HCT116 (cell line): ENCODE results near the gene KCNK16.

Source experiments
- CBX3 ChIP-seq: IDR thresholded peaks from 2 replicates; pipeline ENCODE4 v1.6.1; 2012; ENCODE audit warnings: low read depth
- CEBPB ChIP-seq: IDR thresholded peaks from 2 replicates; pipeline ENCODE4 v1.6.1; 2012; ENCODE audit warnings: low read depth
- EGR1 ChIP-seq: IDR thresholded peaks from 2 replicates; pipeline ENCODE4 v1.6.1; 2012; ENCODE audit warnings: low read depth
- EZH2 ChIP-seq: fragments of 200-600 bp; sonication (generic); IDR thresholded peaks from 2 replicates; pipeline ENCODE4 v1.6.1; 2017; ENCODE audit warnings: antibody characterized with exemption, mixed run types
- FOSL1 ChIP-seq: IDR thresholded peaks from 2 replicates; pipeline ENCODE4 v1.6.1; 2012; ENCODE audit warnings: low read depth
- POLR2A ChIP-seq: IDR thresholded peaks from 2 replicates; pipeline ENCODE4 v1.7.0; 2011; ENCODE audit warnings: borderline replicate concordance; ENCODE audit not compliant: insufficient read depth, insufficient read length; ENCODE audit errors: extremely low read depth
- RAD21 ChIP-seq: IDR thresholded peaks from 2 replicates; pipeline ENCODE4 v1.6.1; 2012; ENCODE audit warnings: low read depth, mild to moderate bottlenecking
- YY1 ChIP-seq: IDR thresholded peaks from 2 replicates; pipeline ENCODE4 v1.6.1; 2011; ENCODE audit warnings: low read length, low read depth, moderate library complexity, mild to moderate bottlenecking; ENCODE audit not compliant: insufficient replicate concordance; ENCODE audit errors: extremely low read depth
- TF ChIP-seq, protein P1 (sequence below): IDR thresholded peaks from 2 replicates; pipeline ENCODE4 v1.6.1; 2012; ENCODE audit warnings: low read depth
- TF ChIP-seq, protein P2 (sequence below), 3 experiments: fragments of 200-600 bp in 1 of 3; sonication (generic) in 1 of 3; IDR thresholded peaks in 2 of 3; conservative IDR thresholded peaks in 1 of 3; 2 replicates each; pipeline ENCODE4 v1.5.1; 2012 to 2017; ENCODE audit warnings: low read depth in 2 of 3, low read length in 2 of 3, antibody characterized with exemption in 1 of 3, borderline replicate concordance in 1 of 3, control low read depth in 1 of 3, mild to moderate bottlenecking in 1 of 3, mixed read lengths in 1 of 3, mixed run types in 1 of 3, moderate library complexity in 1 of 3; ENCODE audit not compliant: insufficient read depth in 1 of 3
- TF ChIP-seq, protein P3 (sequence below): IDR thresholded peaks from 2 replicates; pipeline ENCODE4 v1.6.1; 2012

DNA sequence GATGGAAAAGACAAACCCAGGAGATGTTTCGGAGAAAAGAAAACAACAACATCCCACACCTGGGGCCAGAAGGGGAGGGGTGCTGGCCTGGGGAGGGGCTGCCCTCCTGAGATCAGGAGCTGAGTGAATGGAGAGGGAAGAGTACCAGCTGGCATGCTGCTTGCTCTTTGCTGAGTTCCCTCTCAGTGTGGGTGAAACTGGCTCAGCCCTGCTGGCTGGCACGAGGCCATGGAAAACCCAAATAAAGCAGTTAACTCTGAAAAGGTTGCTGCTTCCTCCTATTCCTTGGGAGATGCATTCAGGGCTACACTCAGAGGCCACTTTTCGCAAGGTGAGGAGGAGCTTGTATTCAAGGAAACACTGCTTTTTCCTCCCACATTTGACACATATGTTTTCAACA, 8.0 kb upstream of the KCNK16 start:
- no peak for TF ChIP-seq POLR2A
- TF ChIP-seq YY1: no peak
- TF ChIP-seq EZH2: no peak
- TF ChIP-seq, protein P1, sequence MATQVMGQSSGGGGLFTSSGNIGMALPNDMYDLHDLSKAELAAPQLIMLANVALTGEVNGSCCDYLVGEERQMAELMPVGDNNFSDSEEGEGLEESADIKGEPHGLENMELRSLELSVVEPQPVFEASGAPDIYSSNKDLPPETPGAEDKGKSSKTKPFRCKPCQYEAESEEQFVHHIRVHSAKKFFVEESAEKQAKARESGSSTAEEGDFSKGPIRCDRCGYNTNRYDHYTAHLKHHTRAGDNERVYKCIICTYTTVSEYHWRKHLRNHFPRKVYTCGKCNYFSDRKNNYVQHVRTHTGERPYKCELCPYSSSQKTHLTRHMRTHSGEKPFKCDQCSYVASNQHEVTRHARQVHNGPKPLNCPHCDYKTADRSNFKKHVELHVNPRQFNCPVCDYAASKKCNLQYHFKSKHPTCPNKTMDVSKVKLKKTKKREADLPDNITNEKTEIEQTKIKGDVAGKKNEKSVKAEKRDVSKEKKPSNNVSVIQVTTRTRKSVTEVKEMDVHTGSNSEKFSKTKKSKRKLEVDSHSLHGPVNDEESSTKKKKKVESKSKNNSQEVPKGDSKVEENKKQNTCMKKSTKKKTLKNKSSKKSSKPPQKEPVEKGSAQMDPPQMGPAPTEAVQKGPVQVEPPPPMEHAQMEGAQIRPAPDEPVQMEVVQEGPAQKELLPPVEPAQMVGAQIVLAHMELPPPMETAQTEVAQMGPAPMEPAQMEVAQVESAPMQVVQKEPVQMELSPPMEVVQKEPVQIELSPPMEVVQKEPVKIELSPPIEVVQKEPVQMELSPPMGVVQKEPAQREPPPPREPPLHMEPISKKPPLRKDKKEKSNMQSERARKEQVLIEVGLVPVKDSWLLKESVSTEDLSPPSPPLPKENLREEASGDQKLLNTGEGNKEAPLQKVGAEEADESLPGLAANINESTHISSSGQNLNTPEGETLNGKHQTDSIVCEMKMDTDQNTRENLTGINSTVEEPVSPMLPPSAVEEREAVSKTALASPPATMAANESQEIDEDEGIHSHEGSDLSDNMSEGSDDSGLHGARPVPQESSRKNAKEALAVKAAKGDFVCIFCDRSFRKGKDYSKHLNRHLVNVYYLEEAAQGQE: no peak
- TF ChIP-seq, protein P2, sequence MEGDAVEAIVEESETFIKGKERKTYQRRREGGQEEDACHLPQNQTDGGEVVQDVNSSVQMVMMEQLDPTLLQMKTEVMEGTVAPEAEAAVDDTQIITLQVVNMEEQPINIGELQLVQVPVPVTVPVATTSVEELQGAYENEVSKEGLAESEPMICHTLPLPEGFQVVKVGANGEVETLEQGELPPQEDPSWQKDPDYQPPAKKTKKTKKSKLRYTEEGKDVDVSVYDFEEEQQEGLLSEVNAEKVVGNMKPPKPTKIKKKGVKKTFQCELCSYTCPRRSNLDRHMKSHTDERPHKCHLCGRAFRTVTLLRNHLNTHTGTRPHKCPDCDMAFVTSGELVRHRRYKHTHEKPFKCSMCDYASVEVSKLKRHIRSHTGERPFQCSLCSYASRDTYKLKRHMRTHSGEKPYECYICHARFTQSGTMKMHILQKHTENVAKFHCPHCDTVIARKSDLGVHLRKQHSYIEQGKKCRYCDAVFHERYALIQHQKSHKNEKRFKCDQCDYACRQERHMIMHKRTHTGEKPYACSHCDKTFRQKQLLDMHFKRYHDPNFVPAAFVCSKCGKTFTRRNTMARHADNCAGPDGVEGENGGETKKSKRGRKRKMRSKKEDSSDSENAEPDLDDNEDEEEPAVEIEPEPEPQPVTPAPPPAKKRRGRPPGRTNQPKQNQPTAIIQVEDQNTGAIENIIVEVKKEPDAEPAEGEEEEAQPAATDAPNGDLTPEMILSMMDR (IDR thresholded peaks at IDR 0.05 in 2 of 3, conservative IDR thresholded peaks at IDR 0.05 in 1 of 3; ENCODE audit: borderline replicate concordance in 1 of 3, insufficient read depth in 1 of 3, low read depth in 2 of 3, low read length in 2 of 3): no peak
- no peak for TF ChIP-seq CEBPB
- TF ChIP-seq FOSL1: no peak
- TF ChIP-seq RAD21: no peak
- TF ChIP-seq CBX3: no peak
- TF ChIP-seq, protein P3, sequence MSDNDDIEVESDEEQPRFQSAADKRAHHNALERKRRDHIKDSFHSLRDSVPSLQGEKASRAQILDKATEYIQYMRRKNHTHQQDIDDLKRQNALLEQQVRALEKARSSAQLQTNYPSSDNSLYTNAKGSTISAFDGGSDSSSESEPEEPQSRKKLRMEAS: no peak
- TF ChIP-seq EGR1: no peak
